ENCODE measurements around the gene KIRREL2. TPM values are rescaled to one million over a fixed set of nuclear protein-coding genes. Genes with fewer than 3 reads are reported as not detected.

Gene KIRREL2
- total and polyA plus RNA-seq, 9 of the 15 experiments (the other 6 are each of a cell fraction or from before 2014, with no cell fraction given) = 0.01 to 0.12 (median 0.09) TPM; not detected in 4

DNA sequence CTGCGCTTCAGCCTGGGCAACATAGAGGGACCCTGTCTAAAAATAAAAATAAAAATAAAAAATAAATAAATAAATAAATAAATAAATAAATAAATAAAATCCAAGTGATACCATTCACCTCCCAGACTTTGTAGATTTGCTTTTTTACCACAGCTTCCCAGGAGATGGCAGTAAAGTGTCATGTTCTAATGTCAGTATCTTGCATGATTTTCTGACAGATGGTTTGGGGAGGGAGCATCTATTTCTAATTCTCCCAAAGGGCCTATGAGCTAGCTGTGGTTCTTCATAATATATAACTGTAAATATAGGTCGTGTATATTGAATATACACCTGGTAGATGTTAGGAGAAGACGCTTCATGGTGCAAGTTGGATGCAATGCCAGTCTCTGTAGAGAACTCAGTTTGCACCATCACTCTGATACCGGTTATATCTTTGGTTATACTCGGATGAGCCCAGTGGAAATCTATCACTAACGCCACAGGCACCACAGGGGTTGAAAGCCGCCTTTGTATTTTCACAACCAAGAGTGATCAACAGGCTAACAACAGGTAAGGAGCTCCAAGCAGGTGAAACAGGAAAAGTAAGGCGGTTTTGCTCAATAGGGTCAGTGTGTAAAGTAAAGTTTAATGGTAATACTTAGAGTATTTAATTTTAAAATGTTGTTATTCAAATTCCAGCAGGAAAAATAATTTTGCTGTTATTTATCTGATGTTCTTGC, 25.6 kb downstream of the KIRREL2 start (continued):
- no peak for TF ChIP-seq PYGO2 (tag; IDR thresholded peaks at IDR 0.05)
- peak; percentile 38; the same call in 1 of the 2 replicates for TF ChIP-seq ZC3H11A (IDR thresholded peaks at IDR 0.05; ENCODE audit: low read depth, low read length)
- peak; percentile 36; the same call in 1 of the 2 replicates for TF ChIP-seq ARID2 (IDR thresholded peaks at IDR 0.05)
- TF ChIP-seq ELF4 (CRISPR knock-in tag; IDR thresholded peaks at IDR 0.05) = no peak
- TF ChIP-seq CC2D1A (IDR thresholded peaks at IDR 0.05) = peak; percentile 27; the same call in 1 of the 2 replicates
- no peak for TF ChIP-seq HEY1 (CRISPR knock-in tag; IDR thresholded peaks at IDR 0.05; ENCODE audit: borderline replicate concordance)
- no peak for TF ChIP-seq YBX1 (IDR thresholded peaks at IDR 0.05)
- TF ChIP-seq HMG20B (CRISPR knock-in tag; IDR thresholded peaks at IDR 0.05) = no peak

DNA sequence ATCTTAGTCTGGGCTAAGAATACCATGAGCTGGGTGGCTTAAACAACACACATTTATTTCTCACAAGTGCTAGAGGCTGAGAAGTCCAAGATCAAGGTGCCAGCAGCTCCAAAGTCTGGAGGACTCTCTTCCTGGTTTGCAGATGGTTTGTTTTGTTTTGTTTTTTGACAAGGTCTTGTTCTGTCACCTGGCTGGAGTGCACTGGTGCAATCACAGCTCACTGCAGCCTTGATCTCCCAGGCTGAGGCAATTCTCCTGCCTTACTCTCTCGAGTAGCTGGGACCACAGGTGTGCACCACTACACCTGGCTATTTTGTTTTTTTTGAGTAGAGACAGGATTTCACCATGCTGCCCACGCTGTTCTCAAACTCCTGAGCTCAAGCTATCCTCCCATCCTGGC, 27.2 kb downstream of the KIRREL2 start:
- no peaks in the 10 kb centered on the region for H3K9me3 ChIP-seq (replicated peaks; ENCODE audit: control insufficient read depth, insufficient read depth, low read depth, low read length)
- DNase-seq (ENCODE audit: extremely low read depth in 1 of 4, low spot score in 3 of 4) (no peak), ATAC-seq (no peak), FAIRE-seq (no peak)
- H2AFZ ChIP-seq (ENCODE audit: low read depth, low read length) = no peak overlapping the region
- ChIA-PET POLR2A (interaction anchor here (0.6 to 1.4 kb wide), 5 partner anchors 8 to 136 kb away, joined by 3 to 5 read pairs (median 3); partner anchors contain the start of gene LIN37), CTCF (ENCODE audit: low intra/inter-chr PET ratio) (interaction anchor here (1.1 kb wide), 1 partner anchor 47 kb away, joined by 5 read pairs; no protein-coding TSS in a partner anchor)
- no peaks in the 10 kb centered on the region for H3K79me2 ChIP-seq (ENCODE audit: control insufficient read depth, insufficient read depth, low read length)
- intact Hi-C loops (cut with micrococcal nuclease) (no loop called here), in situ Hi-C loops (cut with MboI) (no loop called here)
- H3K27me3 ChIP-seq (ENCODE audit: control insufficient read depth in 2 of 2, insufficient read depth in 2 of 2, low read length in 2 of 2) = peaks cover 2 to 4% of the 10 kb centered on the region in 2 experiments; a peak in 3 of 5 replicates
- peaks cover 4% of the 10 kb centered on the region; the same call in 1 of the 2 replicates for H4K20me1 ChIP-seq (replicated peaks; ENCODE audit: control insufficient read depth, insufficient read depth, low read length)
- no peak overlapping the region for H3K27ac ChIP-seq (ENCODE audit: extremely low read depth, low read depth, low read length)
- H3K4me2 ChIP-seq (ENCODE audit: insufficient read depth, low read length) = no peak overlapping the region
- BruUV-seq (replicated peaks) = no TSS peak
- H3K4me1 ChIP-seq (replicated peaks in 1 of 2; ENCODE audit: control insufficient read depth in 2 of 2, insufficient read depth in 2 of 2, low read length in 2 of 2) = peaks cover 8 to 11% of the 10 kb centered on the region in 2 experiments; a peak in 4 of 5 replicates
- peaks cover 11% of the 10 kb centered on the region; the same call in 1 of the 3 replicates for H3K36me3 ChIP-seq (ENCODE audit: control insufficient read depth, insufficient read depth, low read length)
- no peak overlapping the region for H3K9ac ChIP-seq (ENCODE audit: insufficient read depth in 1 of 2, low read depth in 2 of 2, low read length in 2 of 2)
- H3K4me3 ChIP-seq = no peak overlapping the region
- no peaks in the 10 kb centered on the region for H3K9me1 ChIP-seq (ENCODE audit: control insufficient read depth, insufficient read depth, low read length)
- WGBS (ENCODE audit: insufficient coverage, low coverage, missing lambda C conversion rate) = 0% methylated on average over 2 of the region's 2 CpGs
- no peak for TF ChIP-seq SMARCE1 (IDR thresholded peaks at IDR 0.05)
- no peak for TF ChIP-seq SAFB (IDR thresholded peaks at IDR 0.05; ENCODE audit: borderline replicate concordance, low read depth, low read length)
- TF ChIP-seq MEIS2 (IDR thresholded peaks at IDR 0.05; ENCODE audit: partially characterized antibody) = no peak
- TF ChIP-seq, protein P1, sequence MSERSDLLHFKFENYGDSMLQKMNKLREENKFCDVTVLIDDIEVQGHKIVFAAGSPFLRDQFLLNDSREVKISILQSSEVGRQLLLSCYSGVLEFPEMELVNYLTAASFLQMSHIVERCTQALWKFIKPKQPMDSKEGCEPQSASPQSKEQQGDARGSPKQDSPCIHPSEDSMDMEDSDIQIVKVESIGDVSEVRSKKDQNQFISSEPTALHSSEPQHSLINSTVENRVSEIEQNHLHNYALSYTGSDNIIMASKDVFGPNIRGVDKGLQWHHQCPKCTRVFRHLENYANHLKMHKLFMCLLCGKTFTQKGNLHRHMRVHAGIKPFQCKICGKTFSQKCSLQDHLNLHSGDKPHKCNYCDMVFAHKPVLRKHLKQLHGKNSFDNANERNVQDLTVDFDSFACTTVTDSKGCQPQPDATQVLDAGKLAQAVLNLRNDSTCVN (CRISPR knock-in tag; IDR thresholded peaks at IDR 0.05) = no peak
- no peak for TF ChIP-seq ZNF316 (IDR thresholded peaks at IDR 0.05)
- no peak for TF ChIP-seq L3MBTL2 (IDR thresholded peaks at IDR 0.05)
- TF ChIP-seq MYNN (IDR thresholded peaks at IDR 0.05) = no peak
- no peak for TF ChIP-seq MYNN (CRISPR knock-in tag; IDR thresholded peaks at IDR 0.05)
- no peak for TF ChIP-seq DMBX1 (CRISPR knock-in tag; IDR thresholded peaks at IDR 0.05; ENCODE audit: borderline replicate concordance)
- TF ChIP-seq, protein P2, sequence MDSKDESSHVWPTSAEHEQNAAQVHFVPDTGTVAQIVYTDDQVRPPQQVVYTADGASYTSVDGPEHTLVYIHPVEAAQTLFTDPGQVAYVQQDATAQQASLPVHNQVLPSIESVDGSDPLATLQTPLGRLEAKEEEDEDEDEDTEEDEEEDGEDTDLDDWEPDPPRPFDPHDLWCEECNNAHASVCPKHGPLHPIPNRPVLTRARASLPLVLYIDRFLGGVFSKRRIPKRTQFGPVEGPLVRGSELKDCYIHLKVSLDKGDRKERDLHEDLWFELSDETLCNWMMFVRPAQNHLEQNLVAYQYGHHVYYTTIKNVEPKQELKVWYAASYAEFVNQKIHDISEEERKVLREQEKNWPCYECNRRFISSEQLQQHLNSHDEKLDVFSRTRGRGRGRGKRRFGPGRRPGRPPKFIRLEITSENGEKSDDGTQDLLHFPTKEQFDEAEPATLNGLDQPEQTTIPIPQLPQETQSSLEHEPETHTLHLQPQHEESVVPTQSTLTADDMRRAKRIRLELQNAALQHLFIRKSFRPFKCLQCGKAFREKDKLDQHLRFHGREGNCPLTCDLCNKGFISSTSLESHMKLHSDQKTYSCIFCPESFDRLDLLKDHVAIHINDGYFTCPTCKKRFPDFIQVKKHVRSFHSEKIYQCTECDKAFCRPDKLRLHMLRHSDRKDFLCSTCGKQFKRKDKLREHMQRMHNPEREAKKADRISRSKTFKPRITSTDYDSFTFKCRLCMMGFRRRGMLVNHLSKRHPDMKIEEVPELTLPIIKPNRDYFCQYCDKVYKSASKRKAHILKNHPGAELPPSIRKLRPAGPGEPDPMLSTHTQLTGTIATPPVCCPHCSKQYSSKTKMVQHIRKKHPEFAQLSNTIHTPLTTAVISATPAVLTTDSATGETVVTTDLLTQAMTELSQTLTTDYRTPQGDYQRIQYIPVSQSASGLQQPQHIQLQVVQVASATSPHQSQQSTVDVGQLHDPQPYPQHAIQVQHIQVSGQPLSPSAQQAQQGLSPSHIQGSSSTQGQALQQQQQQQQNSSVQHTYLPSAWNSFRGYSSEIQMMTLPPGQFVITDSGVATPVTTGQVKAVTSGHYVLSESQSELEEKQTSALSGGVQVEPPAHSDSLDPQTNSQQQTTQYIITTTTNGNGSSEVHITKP (IDR thresholded peaks at IDR 0.05; ENCODE audit: partially characterized antibody) = no peak
- TF ChIP-seq HNRNPH1 (optimal IDR thresholded peaks at IDR 0.05; ENCODE audit: low read depth, low read length) = no peak
